ENCODE results near the gene GNAT1. TPM values are rescaled to one million over a fixed set of nuclear protein-coding genes. Genes with fewer than 3 reads are reported as not detected.
A peak's percentile ranks its signal among the peaks of the same experiment; 100 is the strongest.

GNAT1 gene
- total and polyA plus RNA-seq, 2 of the 13 experiments (the other 11 are each of a cell fraction or from before 2014, with no cell fraction given) = 0.15 TPM; not detected in 1

DNA sequence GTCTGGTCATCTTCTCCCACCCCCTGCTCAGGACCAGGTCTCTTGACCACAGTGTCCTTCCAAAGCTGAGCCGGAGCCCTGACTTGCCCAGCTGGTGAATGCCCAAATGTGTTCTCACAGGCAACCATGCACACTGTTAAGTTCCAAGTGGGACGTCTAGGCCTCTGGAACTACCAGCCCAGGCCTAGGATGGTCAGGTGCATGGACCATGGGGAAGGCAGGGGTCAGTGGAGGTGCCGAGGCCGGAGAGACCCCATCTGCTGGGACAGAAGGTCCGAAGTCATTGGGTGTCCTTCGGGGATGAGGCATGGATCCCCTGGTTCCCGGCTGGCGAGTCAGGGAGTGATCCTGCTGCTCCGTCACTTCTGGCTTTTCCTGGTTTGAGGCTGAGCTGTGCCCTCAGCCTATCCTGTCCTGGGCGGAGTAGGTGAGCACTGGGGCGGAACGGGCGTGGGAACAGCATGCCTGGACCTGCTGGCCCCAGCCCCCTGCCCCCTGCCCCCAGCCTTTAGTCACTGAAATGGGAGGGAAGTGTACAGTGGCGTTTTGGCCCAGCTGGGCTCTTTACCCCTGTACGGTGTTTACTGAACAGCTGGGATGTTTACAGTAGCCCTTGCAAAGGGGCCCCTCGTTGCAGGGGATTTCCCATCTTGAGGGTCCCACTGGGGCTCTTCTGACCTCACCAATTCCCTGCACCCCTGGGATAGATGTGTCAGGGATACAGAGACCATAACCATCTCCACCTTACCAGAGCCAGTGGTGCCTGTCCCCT is 24.2 kb upstream of the GNAT1 start (continued):
- no peak for TF ChIP-seq SRSF4 (IDR thresholded peaks at IDR 0.05; ENCODE audit: low read depth, low read length, poor library complexity, severe bottlenecking)
- TF ChIP-seq KDM3A (CRISPR knock-in tag; IDR thresholded peaks at IDR 0.05; ENCODE audit: low read depth) = no peak
- TF ChIP-seq ZNF878 (CRISPR knock-in tag; IDR thresholded peaks at IDR 0.05) = no peak
- TF ChIP-seq PAF1 (CRISPR knock-in tag; IDR thresholded peaks at IDR 0.05) = no peak
- TF ChIP-seq, protein P1, sequence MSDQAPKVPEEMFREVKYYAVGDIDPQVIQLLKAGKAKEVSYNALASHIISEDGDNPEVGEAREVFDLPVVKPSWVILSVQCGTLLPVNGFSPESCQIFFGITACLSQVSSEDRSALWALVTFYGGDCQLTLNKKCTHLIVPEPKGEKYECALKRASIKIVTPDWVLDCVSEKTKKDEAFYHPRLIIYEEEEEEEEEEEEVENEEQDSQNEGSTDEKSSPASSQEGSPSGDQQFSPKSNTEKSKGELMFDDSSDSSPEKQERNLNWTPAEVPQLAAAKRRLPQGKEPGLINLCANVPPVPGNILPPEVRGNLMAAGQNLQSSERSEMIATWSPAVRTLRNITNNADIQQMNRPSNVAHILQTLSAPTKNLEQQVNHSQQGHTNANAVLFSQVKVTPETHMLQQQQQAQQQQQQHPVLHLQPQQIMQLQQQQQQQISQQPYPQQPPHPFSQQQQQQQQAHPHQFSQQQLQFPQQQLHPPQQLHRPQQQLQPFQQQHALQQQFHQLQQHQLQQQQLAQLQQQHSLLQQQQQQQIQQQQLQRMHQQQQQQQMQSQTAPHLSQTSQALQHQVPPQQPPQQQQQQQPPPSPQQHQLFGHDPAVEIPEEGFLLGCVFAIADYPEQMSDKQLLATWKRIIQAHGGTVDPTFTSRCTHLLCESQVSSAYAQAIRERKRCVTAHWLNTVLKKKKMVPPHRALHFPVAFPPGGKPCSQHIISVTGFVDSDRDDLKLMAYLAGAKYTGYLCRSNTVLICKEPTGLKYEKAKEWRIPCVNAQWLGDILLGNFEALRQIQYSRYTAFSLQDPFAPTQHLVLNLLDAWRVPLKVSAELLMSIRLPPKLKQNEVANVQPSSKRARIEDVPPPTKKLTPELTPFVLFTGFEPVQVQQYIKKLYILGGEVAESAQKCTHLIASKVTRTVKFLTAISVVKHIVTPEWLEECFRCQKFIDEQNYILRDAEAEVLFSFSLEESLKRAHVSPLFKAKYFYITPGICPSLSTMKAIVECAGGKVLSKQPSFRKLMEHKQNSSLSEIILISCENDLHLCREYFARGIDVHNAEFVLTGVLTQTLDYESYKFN (CRISPR knock-in tag; conservative IDR thresholded peaks at IDR 0.05) = peak; percentile 82
- 0 out of 2 replicates have a peak, but pooled peaks have one; percentile 23 for TF ChIP-seq MTA1 (CRISPR knock-in tag; IDR thresholded peaks at IDR 0.05; ENCODE audit: borderline replicate concordance)

GRCh38 chr3:50167841-50168209 is 23.6 kb upstream of the GNAT1 start:
- Histone ChIP-seq H3K4me2 (ENCODE audit: low read depth, low read length) (peak overlapping the region; percentile 45), H3K27ac (ENCODE audit: extremely low read length, insufficient read depth, low read length) (peak overlapping the region; percentile 66), H3K4me1 (ENCODE audit: insufficient read depth, low read length) (peaks cover 99% of the 10 kb centered on the region), H3K79me2 (ENCODE audit: insufficient read depth, low read length) (peaks cover 5% of the 10 kb centered on the region), H3K9me3 (ENCODE audit: low read length) (no peaks in the 10 kb centered on the region), H3K36me3 (replicated peaks in 1 of 2; ENCODE audit: control insufficient read depth in 1 of 2, insufficient read depth in 2 of 2, low read length in 2 of 2) (no peaks in the 10 kb centered on the region), H4K20me1 (ENCODE audit: insufficient read depth, low read length) (no peaks in the 10 kb centered on the region), H3K9ac (ENCODE audit: insufficient read depth, low read depth, low read length) (peak overlapping the region; percentile 4; the same call in 1 of the 2 replicates), H3K27me3 (ENCODE audit: control insufficient read depth in 1 of 2, insufficient read depth in 2 of 2, low read length in 2 of 2) (no peaks in the 10 kb centered on the region), H3K4me3 (replicated peaks in 1 of 3; ENCODE audit: insufficient read depth in 1 of 3, low read depth in 2 of 3, low read length in 3 of 3) (no peak overlapping the region), H2AFZ (ENCODE audit: low read length) (no peak overlapping the region)
- POLR2A ChIA-PET = interaction anchor here (0.8 to 2.8 kb wide), 10 partner anchors 10 to 97 kb away, joined by 3 to 23 read pairs (median 4); no protein-coding TSS in a partner anchor
- WGBS (ENCODE audit: low lambda C conversion rate) = 64% methylated on average over 6 of the region's 7 CpGs
- no peak for DNase-seq (ENCODE audit: low spot score)
- in situ Hi-C loops (cut with HindIII; ENCODE audit: extremely low pct_ligation_motif_present, low pct_unique_long_range_greater_than_20kb) (no loop called here), intact Hi-C loops (cut with micrococcal nuclease; ENCODE audit: unreplicated experiment) (no loop called here)
- CTCF ChIA-PET (ENCODE audit: low intra/inter-chr PET ratio, low total read pairs) = no interaction called here
- FAIRE-seq = peak; percentile 67
- BruUV-seq (replicated peaks) = no TSS peak
- peak; percentile 5; the same call in 1 of the 3 replicates for ATAC-seq
- TF ChIP-seq LCORL (IDR thresholded peaks at IDR 0.05) (no peak), LCORL (CRISPR knock-in tag; IDR thresholded peaks at IDR 0.05) (peak; percentile 14; the same call in 1 of the 2 replicates), GPN1 (CRISPR knock-in tag; IDR thresholded peaks at IDR 0.05; ENCODE audit: borderline replicate concordance) (no peak), CREM (IDR thresholded peaks at IDR 0.05) (no peak), CREM (CRISPR knock-in tag; IDR thresholded peaks at IDR 0.05) (no peak), STAT6 (CRISPR knock-in tag; IDR thresholded peaks at IDR 0.05; ENCODE audit: borderline replicate concordance) (no peak), ZNF747 (CRISPR knock-in tag; IDR thresholded peaks at IDR 0.05; ENCODE audit: borderline replicate concordance) (no peak), GZF1 (CRISPR knock-in tag; IDR thresholded peaks at IDR 0.05) (peak; percentile 99)
- TF ChIP-seq, protein P2, sequence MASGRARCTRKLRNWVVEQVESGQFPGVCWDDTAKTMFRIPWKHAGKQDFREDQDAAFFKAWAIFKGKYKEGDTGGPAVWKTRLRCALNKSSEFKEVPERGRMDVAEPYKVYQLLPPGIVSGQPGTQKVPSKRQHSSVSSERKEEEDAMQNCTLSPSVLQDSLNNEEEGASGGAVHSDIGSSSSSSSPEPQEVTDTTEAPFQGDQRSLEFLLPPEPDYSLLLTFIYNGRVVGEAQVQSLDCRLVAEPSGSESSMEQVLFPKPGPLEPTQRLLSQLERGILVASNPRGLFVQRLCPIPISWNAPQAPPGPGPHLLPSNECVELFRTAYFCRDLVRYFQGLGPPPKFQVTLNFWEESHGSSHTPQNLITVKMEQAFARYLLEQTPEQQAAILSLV (CRISPR knock-in tag; IDR thresholded peaks at IDR 0.05; ENCODE audit: borderline replicate concordance) = no peak

All from HepG2 (cell line).